Measurements from ENCODE around the gene RNPEP. TPM values are rescaled to one million over a fixed set of nuclear protein-coding genes. Genes with fewer than 3 reads are reported as not detected.
"Not testable (repeated sequence)": the region's sequence is repeated elsewhere in the genome, so short reads cannot be mapped to it uniquely, and the experiment has no call there.

Gene RNPEP
- polyA plus RNA-seq, 3 donors = 62.5 to 69.6 (median 63.3) TPM

GRCh38 chr1:202016022-202016810, 33.8 kb downstream of the RNPEP start:
- no peak for DNase-seq (ENCODE audit: extremely low read depth in 1 of 11, low read depth in 9 of 11, low spot score in 4 of 11)

- no peak for DNase-seq (ENCODE audit: extremely low read depth in 1 of 11, low read depth in 9 of 11, low spot score in 4 of 11)
Observed at GRCh38 chr1:202016811-202017748, 34.6 kb downstream of the RNPEP start.

- DNase-seq (ENCODE audit: extremely low read depth in 1 of 11, low read depth in 9 of 11, low spot score in 4 of 11) = no peak
Observed at GRCh38 chr1:202017749-202018467, 35.5 kb downstream of the RNPEP start.

- no peak for DNase-seq (ENCODE audit: extremely low read depth in 1 of 11, low read depth in 9 of 11, low spot score in 4 of 11)
Observed at GRCh38 chr1:202018468-202019234, 36.2 kb downstream of the RNPEP start.

- DNase-seq (ENCODE audit: extremely low read depth in 1 of 11, low read depth in 9 of 11, low spot score in 4 of 11) = not testable (repeated sequence)
Observed at GRCh38 chr1:202019235-202019558, 36.7 kb downstream of the RNPEP start.

GRCh38 chr1:202023001-202023433, 40.6 kb downstream of the RNPEP start:
- DNase-seq (ENCODE audit: extremely low read depth in 1 of 11, low read depth in 9 of 11, low spot score in 4 of 11) = no peak

- DNase-seq (ENCODE audit: extremely low read depth in 1 of 11, low read depth in 9 of 11, low spot score in 4 of 11) = no peak
Observed at GRCh38 chr1:202029171-202029665, 46.8 kb downstream of the RNPEP start.

- DNase-seq (ENCODE audit: extremely low read depth in 1 of 11, low read depth in 9 of 11, low spot score in 4 of 11) = no peak
Observed at GRCh38 chr1:202029727-202030126, 47.3 kb downstream of the RNPEP start.

- DNase-seq (ENCODE audit: extremely low read depth in 1 of 11, low read depth in 9 of 11, low spot score in 4 of 11) = no peak
Observed at GRCh38 chr1:202031796-202032195, 49.3 kb downstream of the RNPEP start.

- no peak for DNase-seq (ENCODE audit: extremely low read depth in 1 of 11, low read depth in 9 of 11, low spot score in 4 of 11)
Observed at GRCh38 chr1:202034149-202034682, 51.8 kb downstream of the RNPEP start.

GRCh38 chr1:202034683-202035462, 52.4 kb downstream of the RNPEP start:
- DNase-seq (ENCODE audit: extremely low read depth in 1 of 11, low read depth in 9 of 11, low spot score in 4 of 11) = peak in 9 of 11 donors; percentile 70 to 92 (median 76)

GRCh38 chr1:202036595-202037387, 54.3 kb downstream of the RNPEP start:
- no peak for DNase-seq (ENCODE audit: extremely low read depth in 1 of 11, low read depth in 9 of 11, low spot score in 4 of 11)

GRCh38 chr1:202037706-202038296, 55.4 kb downstream of the RNPEP start:
- no peak for DNase-seq (ENCODE audit: extremely low read depth in 1 of 11, low read depth in 9 of 11, low spot score in 4 of 11)

GRCh38 chr1:202038688-202039346, 56.4 kb downstream of the RNPEP start:
- DNase-seq (ENCODE audit: extremely low read depth in 1 of 11, low read depth in 9 of 11, low spot score in 4 of 11) = no peak

GRCh38 chr1:202045705-202046104, 63.3 kb downstream of the RNPEP start:
- no peak for DNase-seq (ENCODE audit: extremely low read depth in 1 of 11, low read depth in 9 of 11, low spot score in 4 of 11)

- peak in 5 of 11 donors; percentile 28 to 51 (median 40) for DNase-seq (ENCODE audit: extremely low read depth in 1 of 11, low read depth in 9 of 11, low spot score in 4 of 11)
Observed at GRCh38 chr1:202046227-202046626, 63.8 kb downstream of the RNPEP start.
